ENCODE measurements around the gene ATG3.
"Not testable (repeated sequence)": the region's sequence is repeated elsewhere in the genome, so short reads cannot be mapped to it uniquely, and the experiment has no call there.

Gene ATG3

DNA sequence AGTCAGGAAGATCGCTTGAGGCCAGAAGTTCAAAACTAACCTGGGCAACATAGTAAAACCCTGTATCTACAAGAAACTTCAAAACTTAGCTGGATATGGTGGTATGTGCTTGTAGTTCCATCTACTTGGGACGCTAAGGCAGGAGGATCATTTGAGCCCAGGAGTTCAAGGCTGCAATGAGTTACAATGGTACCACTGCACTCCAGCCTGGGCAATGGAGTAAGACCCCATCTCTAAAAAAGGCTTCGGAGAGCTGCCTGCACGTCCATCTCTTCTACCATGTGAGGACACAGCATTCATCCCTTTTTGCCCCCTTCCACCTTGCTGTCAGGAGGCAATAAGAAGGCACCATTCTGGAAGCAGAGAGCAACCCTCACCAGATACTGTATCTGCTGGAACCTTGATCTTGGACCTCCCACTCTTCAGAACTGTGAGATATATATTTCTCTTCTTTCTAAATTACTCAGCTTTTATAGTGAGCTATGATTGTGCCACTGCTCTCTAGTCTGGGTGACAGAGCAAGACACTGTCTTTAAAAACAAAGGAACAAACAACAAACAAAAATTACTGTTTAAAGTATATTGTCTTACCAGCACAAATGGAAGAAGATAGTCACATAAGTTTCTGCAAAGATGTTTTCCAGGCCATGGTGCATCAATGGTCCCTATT lies 58.3 kb downstream of the ATG3 start:
- in situ Hi-C loops (cut with MboI; ENCODE audit: low sequenced_read_pairs) = no loop called here
- H3K36me3 ChIP-seq (replicated peaks) = no peaks in the 10 kb centered on the region
- no peaks in the 10 kb centered on the region for H3K4me1 ChIP-seq
- H3K4me3 ChIP-seq = no peak overlapping the region
- H3K27me3 ChIP-seq (ENCODE audit: low read depth) = no peaks in the 10 kb centered on the region; the same call in 1 of the 2 replicates
- no peaks in the 10 kb centered on the region for H3K9me3 ChIP-seq
- DNase-seq (ENCODE audit: low spot score in 2 of 2) = no peak

DNA sequence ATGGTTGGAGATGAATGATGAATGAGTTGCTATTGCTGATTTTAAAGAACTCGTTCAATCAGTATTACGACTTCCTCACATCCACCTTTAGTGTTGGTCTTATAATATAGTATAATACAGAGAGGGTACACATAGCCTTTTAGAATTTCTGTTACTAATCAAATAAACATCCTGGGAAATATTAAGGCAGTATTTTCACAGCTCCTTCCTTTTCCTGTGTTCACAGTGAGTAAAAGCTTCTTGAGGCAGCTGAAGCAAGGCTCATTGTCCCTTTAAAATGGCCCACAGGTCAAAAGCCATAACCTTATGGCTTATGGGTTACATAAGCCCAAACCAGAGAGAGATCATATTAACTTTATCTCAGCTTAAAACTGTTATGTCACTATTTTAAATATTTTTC lies 61.1 kb downstream of the ATG3 start:
- in situ Hi-C loops (cut with MboI; ENCODE audit: low sequenced_read_pairs) = no loop called here

DNA sequence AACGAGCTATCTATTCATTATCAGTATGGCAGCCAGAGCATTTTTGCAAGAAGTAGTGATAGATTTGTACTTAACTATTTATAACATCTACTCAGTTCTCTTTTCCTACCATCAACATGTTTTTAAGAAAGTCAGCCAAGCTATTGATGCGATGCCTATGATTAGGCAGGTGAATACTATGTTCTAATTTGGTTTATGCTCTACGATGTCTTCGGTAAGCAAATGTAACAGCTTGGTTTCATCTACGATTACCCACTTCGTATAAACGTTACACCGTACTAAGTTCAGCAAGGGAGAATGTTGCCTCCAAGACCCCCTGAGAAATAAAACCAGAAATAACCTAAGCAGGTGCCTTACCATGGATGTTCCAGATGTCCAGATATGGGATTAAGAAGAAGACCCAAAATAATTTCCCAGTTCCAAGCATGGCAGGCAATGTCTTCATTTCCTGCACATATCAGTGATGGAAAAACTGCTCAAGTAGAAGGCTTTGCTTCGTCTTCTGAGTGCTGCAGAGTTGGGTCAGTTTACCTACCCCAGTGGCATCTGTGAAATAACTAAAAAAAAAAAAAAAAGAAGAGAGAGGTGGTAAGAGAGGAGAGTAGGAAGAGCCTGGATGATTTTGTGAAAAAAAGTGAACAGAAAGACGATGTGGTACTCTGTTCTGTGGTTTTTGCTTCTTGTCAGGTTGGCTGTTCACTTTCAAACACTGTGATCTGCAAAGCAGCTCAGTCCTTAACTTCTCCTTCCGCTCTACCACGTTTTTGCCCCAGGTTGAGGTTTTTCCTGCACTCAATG lies 62.6 kb downstream of the ATG3 start, which contains the start of gene BTLA:
TSS of gene BTLA (minus strand) at position 559 of the 798 bp plus-strand sequence. CDS start at position 445, 114 bp downstream.
- in situ Hi-C loops (cut with MboI; ENCODE audit: low sequenced_read_pairs) = no loop called here
- Histone ChIP-seq H3K9me3 (no peaks in the 10 kb centered on the region), H3K36me3 (replicated peaks) (no peaks in the 10 kb centered on the region), H3K27me3 (ENCODE audit: low read depth) (no peaks in the 10 kb centered on the region; the same call in 1 of the 2 replicates), H3K4me1 (no peaks in the 10 kb centered on the region), H3K4me3 (no peak within 1 kb of the TSS)
- DNase-seq (ENCODE audit: low spot score in 2 of 2) = no peak

More for the DNA sequence above, 61.1 kb downstream of the ATG3 start:
- H3K27me3 ChIP-seq (ENCODE audit: low read depth) = no peaks in the 10 kb centered on the region; the same call in 1 of the 2 replicates
- H3K4me3 ChIP-seq = no peak overlapping the region
- H3K9me3 ChIP-seq = no peaks in the 10 kb centered on the region
- H3K36me3 ChIP-seq (replicated peaks) = no peaks in the 10 kb centered on the region
- H3K4me1 ChIP-seq = no peaks in the 10 kb centered on the region
- no peak for DNase-seq (ENCODE audit: low spot score in 2 of 2)

DNA sequence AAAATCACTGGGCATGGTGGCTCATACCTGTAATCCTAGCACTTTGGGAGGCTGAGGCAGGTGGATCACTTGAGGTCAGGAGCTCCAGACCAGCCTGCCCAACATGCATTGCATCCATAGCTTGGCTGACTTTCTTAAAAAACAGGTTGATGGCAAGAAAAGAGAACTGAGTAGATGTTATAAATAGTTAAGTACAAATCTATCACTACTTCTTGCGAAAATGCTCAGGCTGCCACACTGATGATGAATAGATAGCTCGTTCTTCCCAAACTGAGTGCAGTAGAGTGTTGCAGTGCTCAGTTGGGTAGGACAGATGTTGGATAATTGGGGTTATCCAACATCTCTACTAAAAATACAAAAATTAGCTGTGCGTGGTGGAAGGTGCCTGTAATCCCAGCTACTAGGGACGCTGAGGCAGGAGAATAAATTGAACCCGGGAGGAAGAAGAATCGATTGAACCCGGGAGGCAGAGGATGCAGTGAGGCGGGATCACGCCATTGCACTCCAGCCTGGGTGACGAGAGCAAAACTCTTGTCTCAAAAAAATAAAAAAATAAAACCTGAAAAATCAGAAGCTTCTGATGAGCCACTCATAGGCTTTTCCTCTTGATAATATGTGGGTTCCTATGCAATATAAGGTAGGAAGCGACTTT lies 63.7 kb downstream of the ATG3 start:
- no peak for DNase-seq (ENCODE audit: low spot score in 2 of 2)
- H3K4me1 ChIP-seq = no peaks in the 10 kb centered on the region
- no peaks in the 10 kb centered on the region for H3K36me3 ChIP-seq (replicated peaks)
- no peaks in the 10 kb centered on the region for H3K9me3 ChIP-seq
- H3K4me3 ChIP-seq = no peak overlapping the region
- H3K27me3 ChIP-seq (ENCODE audit: low read depth) = no peaks in the 10 kb centered on the region; the same call in 1 of the 2 replicates
- in situ Hi-C loops (cut with MboI; ENCODE audit: low sequenced_read_pairs) = no loop called here

DNA sequence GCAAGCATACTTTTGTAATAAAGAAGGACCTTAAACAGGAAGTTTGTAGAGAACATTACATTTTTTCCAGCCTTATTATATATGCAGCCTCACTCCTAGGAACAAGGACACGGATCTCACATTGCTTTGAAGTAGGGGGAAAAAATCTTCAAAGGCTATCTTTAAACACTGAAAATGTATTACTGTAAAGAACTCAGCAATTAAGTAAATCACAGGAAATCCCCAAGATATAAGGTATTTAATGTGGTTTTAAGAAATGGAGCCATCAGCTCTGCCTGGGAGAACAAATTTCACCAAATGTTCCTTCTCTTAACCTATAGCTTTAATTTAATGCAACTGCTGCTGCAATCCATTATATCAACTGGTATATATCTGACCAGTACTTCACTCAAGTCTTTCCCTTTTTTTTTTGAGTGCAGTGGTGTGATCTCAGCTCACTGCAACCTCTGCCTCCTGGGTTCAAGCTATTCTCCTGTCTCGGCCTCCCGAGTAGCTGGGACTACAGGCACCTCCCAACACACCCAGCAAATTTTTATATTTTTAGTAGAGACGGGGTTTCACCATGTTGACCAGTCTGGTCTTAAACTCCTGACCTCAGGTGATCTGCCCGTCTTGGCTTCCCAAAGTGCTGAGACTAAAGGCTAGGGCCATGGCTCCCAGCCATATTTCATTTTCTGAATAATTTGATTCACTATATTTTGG lies 65.2 kb downstream of the ATG3 start:
- H3K4me1 ChIP-seq = no peaks in the 10 kb centered on the region
- no peaks in the 10 kb centered on the region for H3K36me3 ChIP-seq (replicated peaks)
- no peaks in the 10 kb centered on the region; the same call in 1 of the 2 replicates for H3K27me3 ChIP-seq (ENCODE audit: low read depth)
- no peak for DNase-seq (ENCODE audit: low spot score in 2 of 2)
- H3K9me3 ChIP-seq = no peaks in the 10 kb centered on the region
- H3K4me3 ChIP-seq = no peak overlapping the region
- in situ Hi-C loops (cut with MboI; ENCODE audit: low sequenced_read_pairs) = no loop called here

DNA sequence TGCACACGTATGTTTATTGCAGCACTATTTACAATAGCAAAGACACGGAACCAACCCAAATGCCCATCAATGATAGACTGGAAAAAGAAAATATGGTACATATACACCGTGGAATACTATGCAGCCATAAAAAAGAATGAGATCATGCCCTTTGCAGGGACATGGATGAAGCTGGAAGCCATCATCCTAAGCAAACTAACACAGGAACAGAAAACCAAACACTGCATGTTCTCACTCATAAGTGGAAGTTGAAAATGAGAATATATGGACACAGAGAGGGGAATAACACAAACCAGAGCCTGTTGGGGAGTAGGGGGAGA lies 67.4 kb downstream of the ATG3 start:
- H3K4me3 ChIP-seq; H3K4me1 ChIP-seq; H3K9me3 ChIP-seq; H3K27me3 ChIP-seq (ENCODE audit: low read depth); DNase-seq (ENCODE audit: low spot score in 2 of 2); in situ Hi-C loops (cut with MboI; ENCODE audit: low sequenced_read_pairs); H3K36me3 ChIP-seq (replicated peaks): not testable (repeated sequence)

DNA sequence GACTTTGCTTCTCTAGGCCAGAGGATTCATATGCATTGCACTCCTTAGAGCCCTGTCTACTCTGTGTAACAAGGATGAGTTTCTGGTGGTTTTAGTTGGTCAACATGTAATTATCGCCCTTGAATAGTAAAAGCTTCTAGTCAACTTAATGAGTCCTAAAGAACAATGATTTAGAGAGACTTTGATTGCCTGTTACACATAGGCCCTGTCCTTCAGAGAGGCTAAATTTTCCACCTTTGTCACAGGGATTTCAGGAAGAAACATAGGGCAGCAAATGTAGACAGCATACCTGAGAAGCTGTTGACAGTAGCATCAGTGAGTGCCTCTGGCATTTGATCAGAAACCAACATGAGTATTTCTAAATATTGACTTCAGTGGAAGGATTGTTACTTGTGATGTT lies 69.6 kb downstream of the ATG3 start:
- in situ Hi-C loops (cut with MboI; ENCODE audit: low sequenced_read_pairs) = no loop called here
- H3K36me3 ChIP-seq (replicated peaks) = no peaks in the 10 kb centered on the region
- no peaks in the 10 kb centered on the region for H3K9me3 ChIP-seq
- no peaks in the 10 kb centered on the region for H3K4me1 ChIP-seq
- no peaks in the 10 kb centered on the region for H3K27me3 ChIP-seq (ENCODE audit: low read depth)
- no peak for DNase-seq (ENCODE audit: low spot score in 2 of 2)
- H3K4me3 ChIP-seq = no peak overlapping the region

DNA sequence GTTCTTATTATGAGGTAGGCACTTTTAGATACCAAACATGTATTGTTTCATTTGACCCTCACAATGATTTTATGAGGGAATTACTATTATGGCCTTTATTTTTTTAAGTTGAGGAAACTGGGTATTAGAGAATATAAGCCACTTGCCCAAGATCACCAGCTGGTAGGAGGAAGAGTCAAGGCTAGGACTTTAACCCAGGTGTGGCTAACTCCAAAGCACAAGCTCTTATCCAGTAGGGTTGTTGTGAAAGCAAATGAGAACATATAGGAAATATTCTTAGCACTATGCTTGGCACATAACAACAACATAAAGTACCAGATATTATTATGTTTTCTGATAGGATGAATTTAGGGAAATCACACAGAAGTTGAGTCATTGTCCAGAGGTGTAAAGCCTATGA lies 70.4 kb downstream of the ATG3 start:
- in situ Hi-C loops (cut with MboI; ENCODE audit: low sequenced_read_pairs) = no loop called here
- Histone ChIP-seq H3K27me3 (ENCODE audit: low read depth) (no peaks in the 10 kb centered on the region), H3K9me3 (no peaks in the 10 kb centered on the region), H3K4me1 (no peaks in the 10 kb centered on the region), H3K36me3 (replicated peaks) (no peaks in the 10 kb centered on the region), H3K4me3 (no peak overlapping the region)
- DNase-seq (ENCODE audit: low spot score in 2 of 2) = no peak

DNA sequence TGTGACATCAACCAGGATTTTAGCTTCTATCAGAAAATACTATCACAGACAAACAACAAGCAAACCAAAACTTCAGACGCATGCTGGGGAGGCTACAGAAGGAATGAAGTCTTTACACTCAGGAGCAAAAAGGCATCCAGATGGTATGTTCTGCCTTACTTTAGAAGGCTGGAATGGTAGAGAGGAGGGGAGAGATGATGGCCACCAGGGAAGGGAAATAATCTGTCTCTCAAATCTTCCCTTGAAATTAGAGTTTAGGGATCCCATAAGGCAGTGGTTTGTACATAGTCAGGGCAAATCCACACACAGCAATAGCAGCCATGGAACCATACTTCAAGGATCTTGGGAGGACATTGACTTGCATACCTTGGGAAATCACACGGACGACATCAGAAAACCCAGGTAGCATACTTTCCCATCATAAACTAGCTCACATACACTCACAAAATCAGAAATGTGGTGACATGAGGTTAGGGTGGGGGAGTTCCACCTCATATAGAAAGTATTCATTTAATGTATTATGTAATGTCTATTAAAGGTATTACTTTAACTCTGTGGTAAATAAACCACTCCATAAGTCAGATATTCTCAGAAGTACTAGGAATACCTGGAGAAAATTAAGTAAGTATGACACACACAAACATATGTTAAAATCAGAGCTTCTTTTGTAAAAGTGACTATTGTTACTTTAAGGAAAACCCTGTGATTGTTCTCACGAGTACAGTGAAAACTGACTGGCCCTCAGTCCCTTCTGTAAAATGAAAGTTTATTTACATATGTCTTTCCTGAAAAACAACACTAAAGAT lies 71.9 kb downstream of the ATG3 start:
- Histone ChIP-seq H3K36me3 (replicated peaks) (no peaks in the 10 kb centered on the region), H3K27me3 (ENCODE audit: low read depth) (no peaks in the 10 kb centered on the region), H3K4me3 (no peak overlapping the region), H3K9me3 (no peaks in the 10 kb centered on the region), H3K4me1 (no peaks in the 10 kb centered on the region)
- no peak for DNase-seq (ENCODE audit: low spot score in 2 of 2)
- in situ Hi-C loops (cut with MboI; ENCODE audit: low sequenced_read_pairs) = no loop called here

DNA sequence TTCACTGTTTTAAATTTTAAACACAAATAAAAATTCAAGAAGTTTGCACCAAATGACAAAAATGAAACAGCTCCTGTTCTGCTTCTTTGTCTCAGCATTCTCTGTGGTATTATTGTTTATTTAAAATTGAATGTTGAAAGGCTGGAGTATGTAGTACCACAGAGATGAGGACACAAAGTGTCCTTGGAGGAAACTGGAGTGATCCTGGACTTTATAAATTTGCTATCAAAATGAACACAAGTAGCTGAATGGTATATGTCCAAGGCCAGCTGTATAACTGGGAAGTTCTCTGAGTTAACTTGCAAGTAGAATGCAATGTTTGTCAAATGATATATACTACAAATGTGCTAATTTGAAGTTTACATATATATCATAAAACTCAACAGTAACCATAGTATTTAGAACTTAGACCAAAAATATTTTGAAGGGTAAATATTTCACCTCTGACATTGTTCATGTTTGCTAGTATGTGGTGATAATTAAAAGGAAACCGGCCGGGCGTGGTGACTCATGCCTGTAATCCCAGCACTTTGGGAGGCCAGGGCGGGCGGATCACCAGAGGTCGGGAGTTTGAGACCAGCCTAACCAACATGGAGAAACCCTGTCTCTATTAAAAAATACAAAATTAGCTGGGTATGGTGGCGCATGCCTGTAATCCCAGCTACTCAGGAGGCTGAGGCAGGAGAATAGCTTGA lies 74.8 kb downstream of the ATG3 start:
- Histone ChIP-seq H3K36me3 (replicated peaks) (no peaks in the 10 kb centered on the region), H3K4me3 (no peak overlapping the region), H3K27me3 (ENCODE audit: low read depth) (no peaks in the 10 kb centered on the region), H3K4me1 (peaks cover 4% of the 10 kb centered on the region), H3K9me3 (no peaks in the 10 kb centered on the region)
- no peak for DNase-seq (ENCODE audit: low spot score in 2 of 2)
- in situ Hi-C loops (cut with MboI; ENCODE audit: low sequenced_read_pairs) = no loop called here

DNA sequence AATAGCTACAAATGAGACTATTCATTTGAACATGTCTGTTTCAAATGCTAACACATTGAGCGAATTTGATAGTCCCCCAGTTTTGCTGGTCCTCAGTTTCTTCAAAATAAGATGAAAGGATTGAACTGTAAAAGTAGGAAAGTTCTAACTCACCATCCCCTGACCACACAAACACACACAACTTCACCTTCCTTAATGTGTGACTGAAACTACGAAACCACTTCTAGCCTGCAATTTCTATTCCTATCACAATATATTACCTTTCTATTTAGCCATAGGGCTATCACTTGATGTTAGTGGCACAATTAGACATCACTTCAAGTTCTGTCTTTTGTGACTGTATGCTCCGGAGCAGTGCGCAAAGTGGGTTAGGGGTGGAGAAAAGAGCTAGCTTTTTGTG lies 77.4 kb downstream of the ATG3 start:
- DNase-seq (ENCODE audit: low spot score in 2 of 2) = no peak
- Histone ChIP-seq H3K4me1 (peaks cover 15% of the 10 kb centered on the region), H3K27me3 (ENCODE audit: low read depth) (no peaks in the 10 kb centered on the region), H3K36me3 (replicated peaks) (no peaks in the 10 kb centered on the region), H3K4me3 (no peak overlapping the region), H3K9me3 (no peaks in the 10 kb centered on the region)
- in situ Hi-C loops (cut with MboI; ENCODE audit: low sequenced_read_pairs) = no loop called here

DNA sequence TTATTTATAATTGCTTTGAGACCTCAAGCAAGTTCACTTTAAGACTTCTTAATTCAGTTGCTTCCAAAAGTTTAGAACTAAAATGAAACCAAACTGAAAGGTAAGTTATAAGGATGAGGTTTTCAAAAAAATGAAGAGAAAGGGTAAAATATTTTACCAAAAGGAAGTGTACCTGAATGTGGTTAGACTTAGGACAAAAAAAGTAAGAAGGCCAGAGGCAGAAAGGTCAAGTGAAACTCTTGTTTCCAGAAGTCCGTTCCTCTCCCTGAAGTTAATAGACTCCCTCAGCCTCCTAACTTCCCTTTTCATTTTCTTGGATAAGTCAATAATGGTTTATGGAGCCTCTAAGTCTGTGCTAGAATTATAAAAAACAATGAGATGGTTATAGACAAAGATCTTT lies 79.1 kb downstream of the ATG3 start:
- H3K27me3 ChIP-seq (ENCODE audit: low read depth) = no peaks in the 10 kb centered on the region

More for the DNA sequence above, 79.1 kb downstream of the ATG3 start:
- in situ Hi-C loops (cut with MboI; ENCODE audit: low sequenced_read_pairs) = no loop called here
- H3K4me1 ChIP-seq = peaks cover 19% of the 10 kb centered on the region
- DNase-seq (ENCODE audit: low spot score in 2 of 2) = no peak
- no peaks in the 10 kb centered on the region for H3K36me3 ChIP-seq (replicated peaks)
- H3K9me3 ChIP-seq = no peaks in the 10 kb centered on the region
- H3K4me3 ChIP-seq = no peak overlapping the region
